SIG-M5 treated with dmso at 0.1 percent for 504 hours (cell line): ENCODE data around the gene BTBD1.
A peak's percentile ranks its signal among the peaks of the same experiment; 100 is the strongest.

Source experiments
- DNase-seq: peaks from one replicate; lab custom pipeline; 2025; ENCODE audit not compliant: unreplicated experiment; lab: John Stamatoyannopoulos, UW

The BTBD1 gene

DNA sequence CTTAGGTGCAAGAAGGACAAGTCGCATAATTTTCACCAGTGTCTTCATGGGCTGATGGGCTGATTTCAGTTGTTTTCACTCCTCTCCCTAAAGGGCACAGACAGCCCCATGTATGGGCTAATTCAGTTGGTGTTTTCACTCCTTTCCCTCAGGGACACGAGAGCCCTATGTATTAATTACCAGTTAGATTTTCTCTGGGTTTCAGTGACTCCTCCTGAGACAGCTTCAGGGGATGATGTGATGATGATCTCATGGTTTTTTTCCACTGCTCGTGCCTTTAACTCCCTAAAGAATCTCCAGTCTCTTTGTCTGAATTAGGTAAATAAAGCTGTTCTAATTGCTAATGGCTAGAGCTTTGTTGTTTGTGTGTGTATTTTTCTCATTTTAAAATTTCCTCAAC lies 71.1 kb downstream of the BTBD1 start:
- DNase-seq = no peak

DNA sequence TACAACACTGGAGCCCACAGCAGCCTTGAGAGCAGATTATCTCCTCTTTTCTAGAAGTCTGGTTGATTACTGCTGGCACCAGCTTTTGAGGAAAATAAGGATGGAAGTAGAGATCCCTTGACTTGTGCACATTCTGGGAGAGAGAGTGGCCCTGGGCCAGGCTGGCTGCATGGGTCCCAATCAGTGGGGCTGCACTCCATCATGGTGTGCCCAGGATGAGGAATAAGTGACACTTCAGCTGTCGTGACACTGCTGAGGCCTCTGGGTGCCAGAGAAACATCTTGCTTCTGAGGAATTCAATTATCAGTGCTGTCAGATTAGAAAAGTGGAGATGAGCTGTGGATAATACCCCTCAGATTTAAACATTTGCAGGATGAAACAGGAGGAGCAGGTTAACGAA lies 72.0 kb downstream of the BTBD1 start:
- DNase-seq = no peak

DNA sequence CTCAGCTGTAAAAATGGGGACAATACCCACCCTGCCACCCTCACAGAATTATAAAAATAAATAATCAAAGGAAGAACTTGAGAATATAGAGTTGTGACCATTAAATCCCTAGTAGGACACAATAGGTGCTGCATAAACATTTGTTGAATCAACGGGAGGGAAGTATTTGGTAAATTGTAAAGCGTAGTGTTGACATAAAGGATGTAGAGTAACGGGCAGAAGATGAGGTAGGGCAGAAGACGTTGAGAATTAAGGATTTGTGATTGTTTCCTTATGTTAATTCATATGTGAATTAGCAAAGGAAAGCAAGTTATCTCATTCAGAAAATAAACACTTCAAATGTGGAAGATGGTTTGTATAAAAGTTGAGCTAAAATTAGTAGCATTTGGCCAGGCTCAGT lies 73.9 kb downstream of the BTBD1 start:
- DNase-seq = no peak

DNA sequence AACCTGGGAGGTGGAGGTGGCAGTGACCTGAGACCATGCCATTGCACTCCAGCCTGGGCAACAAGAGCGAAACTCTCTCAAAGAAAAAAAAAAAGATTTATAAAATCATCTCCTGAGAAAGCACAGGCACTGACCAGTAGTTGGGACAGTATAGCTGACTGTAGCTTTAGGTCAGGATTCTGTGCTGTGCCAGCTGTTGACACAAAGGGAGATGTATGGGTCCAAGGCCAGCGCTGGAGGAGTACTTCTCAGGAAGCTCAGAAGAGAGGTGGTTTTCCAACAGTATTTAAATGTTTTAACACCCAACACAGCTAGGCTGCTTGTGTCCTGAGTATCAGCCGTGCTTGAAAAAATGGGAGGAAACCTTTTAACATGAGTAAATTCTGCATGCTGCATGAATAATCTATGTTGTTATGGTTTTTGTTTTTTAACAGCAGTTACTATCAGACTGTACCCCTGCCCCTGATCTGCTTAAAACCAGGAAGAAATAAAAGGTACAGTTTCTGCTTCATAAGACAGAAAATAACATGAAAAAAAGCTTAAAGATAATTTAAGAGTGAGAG lies 74.5 kb downstream of the BTBD1 start:
- DNase-seq = no peak

DNA sequence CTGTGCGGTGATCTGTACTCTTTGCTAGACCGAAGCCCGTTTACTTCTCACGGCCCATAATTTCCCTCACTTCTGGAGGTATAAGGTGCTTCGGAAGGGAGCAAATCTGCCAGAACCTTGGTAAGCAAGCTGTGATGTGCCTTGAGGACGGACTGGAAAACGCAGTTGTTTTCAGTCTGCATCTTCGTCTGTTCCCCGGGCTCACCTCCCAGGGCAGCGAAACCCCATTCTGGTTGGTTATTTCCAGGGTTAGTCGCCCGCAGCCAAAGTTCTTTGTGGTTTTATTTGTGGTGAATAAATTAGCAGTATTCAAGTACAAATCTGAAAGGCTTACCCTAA lies 80.6 kb downstream of the BTBD1 start:
- peak; percentile 31 for DNase-seq

DNA sequence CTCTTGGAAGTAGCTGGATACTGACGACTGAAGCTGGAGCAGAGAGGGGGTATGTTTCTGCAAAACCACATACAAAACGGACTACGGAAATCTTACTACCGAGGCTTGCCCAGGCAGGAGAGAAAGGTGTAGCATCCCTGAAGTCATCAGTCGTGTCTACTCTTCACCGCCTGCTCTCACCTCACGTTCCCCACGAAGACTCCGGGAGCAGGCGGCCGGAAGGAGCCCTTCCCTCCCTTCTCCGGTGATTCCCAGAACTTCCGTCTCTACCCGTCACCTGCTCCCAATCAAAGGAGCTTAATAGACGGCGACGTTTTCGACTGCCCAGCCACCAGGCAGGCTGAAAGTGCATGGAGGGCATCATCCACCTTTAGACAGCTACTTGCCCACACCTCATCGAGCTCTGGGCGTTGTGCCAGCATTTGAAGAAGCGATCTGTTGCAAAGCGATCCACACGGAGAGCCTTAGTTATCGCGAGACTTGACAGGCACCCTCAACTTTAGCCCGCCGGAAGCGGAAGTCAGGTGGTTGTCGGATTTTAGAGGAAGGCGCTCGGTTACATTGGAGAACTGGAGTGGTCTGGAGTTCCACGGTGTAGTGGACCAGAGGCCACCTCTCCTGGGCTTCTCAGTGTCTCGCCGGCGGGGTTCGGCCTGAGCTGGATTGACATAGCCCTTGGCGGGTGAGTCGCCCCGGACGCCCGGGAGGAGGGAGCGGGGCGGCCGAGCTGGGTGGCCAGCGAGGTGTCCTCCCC lies 81.2 kb downstream of the BTBD1 start, which contains the start of gene RAMAC:
TSS of gene RAMAC (plus strand) at position 523 of the 754 bp plus-strand sequence. CDS start 2,809 bp downstream, outside the sequence.
- DNase-seq = peak; percentile 96

DNA sequence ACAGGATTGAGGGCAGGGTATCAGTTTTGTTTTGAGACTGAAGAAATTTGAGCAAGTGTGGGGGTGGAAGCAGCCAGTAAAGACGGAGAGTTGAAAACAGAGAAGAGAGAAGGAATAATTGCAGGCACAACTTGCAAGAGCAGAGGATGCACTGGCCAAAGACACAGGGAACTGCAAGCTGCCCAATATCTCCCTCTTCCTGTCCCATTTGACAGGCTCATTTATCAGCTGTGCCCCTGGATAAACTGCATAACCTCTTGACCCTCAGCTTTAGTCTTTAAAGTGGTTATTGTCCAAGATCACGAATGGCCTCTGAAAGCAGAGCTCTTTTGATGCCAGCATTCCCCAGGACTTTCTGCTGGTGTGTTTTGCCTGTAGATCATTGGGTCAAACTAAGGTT lies 86.1 kb downstream of the BTBD1 start:
- no peak for DNase-seq

DNA sequence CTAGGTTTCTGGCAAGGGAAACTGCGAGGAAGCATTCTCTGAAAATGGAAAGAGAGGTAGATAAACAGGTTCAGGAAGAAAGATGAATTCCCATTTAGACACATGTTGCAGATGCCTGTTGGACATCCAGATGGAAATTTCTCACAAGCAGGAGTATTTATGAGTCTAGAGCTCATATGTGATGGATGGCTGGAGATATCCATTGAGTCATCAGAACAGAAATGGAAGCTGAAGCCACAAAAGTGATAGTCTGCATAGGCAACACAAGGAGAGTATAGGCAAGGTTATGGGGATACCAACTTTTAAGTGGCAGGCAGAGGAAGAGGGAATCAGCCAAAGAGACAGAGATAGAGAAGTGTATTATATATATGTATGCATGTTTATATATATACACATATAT lies 87.3 kb downstream of the BTBD1 start:
- DNase-seq = no peak

DNA sequence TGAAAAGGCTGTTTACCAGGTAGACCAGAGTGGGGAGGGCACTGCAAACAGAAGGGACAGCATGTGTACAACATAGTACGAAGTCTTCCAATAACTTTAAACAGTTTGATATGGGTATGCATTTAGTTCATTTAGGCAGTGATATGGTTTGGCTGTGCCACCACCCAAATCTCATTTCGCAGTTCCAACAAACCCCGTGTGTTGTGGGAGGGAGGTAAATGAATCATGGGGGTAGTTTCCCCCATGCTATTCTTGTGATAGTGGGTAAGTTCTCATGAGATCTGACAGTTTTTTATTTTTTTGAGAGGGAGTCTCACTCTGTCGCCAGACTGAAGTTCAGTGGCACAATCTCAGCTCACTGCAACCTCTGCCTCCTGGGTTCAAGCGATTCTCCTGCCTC lies 88.6 kb downstream of the BTBD1 start:
- no peak for DNase-seq

DNA sequence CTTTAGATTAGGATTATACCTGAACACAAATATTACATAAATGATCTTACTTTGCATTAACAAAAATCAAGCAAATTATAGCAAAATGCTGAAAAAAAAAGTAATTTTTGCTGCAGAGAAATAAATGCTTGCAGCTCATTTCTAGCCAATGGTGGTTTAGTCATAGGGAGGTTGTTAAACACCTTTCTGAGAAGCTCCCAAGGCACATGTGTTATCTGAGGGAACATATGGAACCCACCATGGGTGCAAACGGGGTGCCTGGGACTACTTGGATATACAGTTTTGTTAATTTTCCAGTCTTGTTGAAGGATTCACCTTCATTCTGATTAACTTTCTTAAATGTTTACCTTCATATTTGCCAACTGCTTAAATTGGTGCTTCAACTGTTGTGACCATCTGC lies 90.0 kb downstream of the BTBD1 start:
- no peak for DNase-seq

DNA sequence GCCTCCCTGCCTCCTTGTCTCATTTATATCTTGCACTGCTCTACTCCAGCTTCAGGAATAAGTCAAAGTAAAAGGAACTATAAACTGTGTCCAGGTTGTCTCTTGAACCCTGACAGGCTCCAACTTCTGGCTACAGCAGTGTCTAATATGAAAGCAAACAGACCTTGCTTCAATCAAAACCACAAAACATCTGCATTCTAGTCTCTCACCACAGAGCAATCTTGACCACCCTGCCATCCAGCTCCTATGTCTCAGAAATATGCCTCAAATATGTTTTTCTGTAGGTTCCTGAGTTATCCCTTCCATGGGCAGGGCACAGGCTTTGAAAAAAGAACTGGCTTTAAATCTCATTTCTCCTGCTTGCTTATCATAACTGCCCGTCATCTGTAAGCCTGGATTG lies 94.1 kb downstream of the BTBD1 start:
- DNase-seq = no peak

DNA sequence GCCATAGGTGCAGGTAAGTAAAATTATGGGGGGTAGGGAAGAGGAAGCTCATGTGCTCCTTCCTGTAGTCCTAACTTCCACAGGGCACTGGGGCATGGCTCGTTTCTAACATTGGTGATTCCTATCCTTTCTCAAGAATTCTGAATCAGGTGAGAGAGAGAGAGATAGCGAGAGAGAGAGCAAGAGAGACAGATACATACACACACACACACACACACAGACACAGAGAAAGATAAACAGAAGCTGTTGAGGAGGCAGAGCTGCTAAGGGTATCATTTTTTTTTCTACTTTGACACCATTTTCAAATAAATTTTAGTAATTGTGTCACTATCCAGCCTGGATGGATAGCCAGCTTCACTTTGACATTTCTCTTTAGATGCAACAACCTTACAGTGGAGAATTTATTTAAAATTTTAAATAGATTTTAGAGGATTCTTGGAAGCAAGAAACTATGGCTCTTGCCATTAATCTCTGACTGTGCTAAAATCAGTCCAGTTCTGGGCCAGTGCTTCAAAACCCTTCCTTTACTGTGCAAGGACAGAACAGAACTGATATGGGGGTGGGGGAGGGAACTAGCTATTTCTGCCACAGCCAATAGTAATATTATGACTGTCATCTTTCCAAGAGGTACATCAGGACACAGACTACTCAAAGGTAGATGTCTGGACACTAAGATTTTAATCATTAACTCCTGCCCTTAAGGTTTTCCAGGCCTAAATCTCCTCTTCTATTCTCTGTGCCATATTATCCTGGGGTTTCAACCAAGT lies 95.7 kb downstream of the BTBD1 start:
- no peak for DNase-seq

DNA sequence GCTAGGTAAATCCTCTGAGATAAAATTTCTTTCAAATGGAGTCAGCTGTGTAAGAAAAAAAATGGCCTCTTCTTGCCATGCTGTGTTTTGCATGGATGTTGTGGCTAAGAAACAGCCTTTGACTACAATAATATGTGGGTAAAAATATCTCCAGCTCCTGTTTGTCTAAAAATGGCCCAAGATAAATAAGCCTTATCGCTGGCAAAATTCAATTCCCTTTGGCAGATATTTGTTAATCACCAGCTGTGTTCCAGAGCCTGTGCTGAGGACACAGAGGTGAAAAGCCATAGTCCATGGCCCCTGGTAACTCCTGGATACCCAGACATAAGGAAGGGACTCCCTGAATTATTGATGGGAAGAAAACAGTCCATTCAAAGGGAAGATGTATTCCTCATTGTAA lies 96.4 kb downstream of the BTBD1 start:
- no peak for DNase-seq

DNA sequence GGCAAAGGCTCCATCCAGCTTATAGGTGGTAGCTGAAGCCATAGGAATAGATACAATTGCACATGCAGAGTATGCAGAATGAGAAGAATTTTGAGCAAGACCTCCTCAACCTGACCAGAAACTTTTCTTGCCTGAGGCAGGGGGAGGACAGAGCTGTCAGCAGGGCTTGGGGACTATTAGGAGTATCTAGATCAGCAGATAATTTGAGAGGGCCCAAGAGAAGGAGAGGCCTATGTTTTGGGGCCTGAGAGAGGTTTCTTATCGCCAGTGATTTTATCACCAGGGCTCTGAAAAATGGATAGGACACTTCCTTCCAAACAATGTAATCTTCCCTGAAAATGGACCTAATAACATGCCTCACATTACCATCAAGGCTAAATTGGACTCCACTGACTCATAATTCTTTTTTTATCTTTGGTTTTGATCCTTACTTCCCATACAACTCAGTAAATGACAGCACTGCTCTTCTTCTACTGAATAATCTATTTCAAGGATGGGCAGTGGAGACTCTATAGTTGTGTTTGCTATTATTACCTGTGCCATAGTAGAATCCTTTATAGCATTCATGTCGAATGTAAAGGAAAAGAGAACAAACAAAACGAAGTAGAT lies 96.9 kb downstream of the BTBD1 start:
- DNase-seq = no peak

DNA sequence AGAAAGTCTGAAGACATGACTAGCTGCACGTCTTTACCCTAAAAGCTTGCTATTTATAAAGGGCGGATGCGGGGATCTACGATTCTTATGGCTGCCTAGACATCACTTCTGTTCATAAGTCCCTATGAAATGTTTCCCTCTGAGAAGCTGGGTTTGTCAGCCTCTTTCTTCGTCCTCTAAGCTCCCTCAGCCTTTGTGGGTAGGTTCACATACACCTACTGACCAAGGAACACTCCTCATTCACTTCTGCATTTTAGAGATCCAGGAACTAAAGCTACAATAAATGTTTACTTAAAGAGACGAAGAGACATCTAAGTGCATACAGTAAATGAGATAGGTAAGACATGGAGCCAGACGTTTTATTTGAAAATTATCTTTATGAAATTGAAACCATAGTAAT lies 97.7 kb downstream of the BTBD1 start:
- no peak for DNase-seq

DNA sequence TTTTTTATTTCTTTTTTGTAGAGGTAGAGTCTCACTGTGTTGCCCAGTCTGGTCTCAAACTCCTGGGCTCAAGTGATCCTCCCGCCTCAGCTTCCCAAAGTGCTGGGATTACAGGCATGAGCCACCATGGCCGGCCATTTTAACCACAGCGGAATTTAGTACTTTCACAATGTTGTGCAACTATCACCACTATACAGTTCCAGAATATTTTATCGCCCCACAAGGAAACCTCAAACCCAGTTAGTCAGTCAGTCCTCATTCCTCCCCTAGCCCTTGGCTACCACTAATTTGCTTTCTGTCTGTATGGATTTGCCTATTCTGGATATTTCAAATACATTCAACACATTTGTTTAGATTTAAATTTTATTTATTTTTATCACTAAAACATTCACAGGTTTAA lies 99.0 kb downstream of the BTBD1 start:
- peak; percentile 78 for DNase-seq

DNA sequence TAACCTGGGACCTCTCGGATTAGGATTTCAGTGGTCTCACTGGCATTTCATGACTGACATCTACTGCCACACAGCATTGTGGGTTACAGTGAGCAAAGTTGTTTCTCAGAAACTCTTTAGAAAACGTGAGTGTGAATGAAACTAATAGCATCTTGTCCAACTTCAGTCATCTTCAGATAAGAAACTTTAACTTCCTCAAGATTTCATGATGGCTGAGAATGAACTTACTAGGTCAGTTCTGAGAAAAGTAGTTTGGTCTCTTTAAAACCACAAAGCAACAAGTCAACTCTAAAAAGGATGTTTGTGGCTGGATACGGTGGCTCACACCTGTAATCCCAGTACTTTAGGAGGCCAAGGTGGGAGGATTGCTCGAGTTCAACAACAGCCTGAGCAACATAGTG lies 100.4 kb downstream of the BTBD1 start:
- no peak for DNase-seq
